Measurements from ENCODE around the gene PARD3.

The PARD3 gene

GRCh38 chr10:34682580-34682979 lies 132.5 kb downstream of the PARD3 start:
- ChIA-PET POLR2A (no interaction called here), CTCF (no interaction called here)
- TF ChIP-seq, protein P1, sequence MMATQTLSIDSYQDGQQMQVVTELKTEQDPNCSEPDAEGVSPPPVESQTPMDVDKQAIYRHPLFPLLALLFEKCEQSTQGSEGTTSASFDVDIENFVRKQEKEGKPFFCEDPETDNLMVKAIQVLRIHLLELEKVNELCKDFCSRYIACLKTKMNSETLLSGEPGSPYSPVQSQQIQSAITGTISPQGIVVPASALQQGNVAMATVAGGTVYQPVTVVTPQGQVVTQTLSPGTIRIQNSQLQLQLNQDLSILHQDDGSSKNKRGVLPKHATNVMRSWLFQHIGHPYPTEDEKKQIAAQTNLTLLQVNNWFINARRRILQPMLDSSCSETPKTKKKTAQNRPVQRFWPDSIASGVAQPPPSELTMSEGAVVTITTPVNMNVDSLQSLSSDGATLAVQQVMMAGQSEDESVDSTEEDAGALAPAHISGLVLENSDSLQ (IDR thresholded peaks at IDR 0.05), result no peak
- no peak for TF ChIP-seq BHLHE40 (IDR thresholded peaks at IDR 0.05; ENCODE audit: borderline replicate concordance)
- TF ChIP-seq CTBP1 (IDR thresholded peaks at IDR 0.05; ENCODE audit: borderline replicate concordance), result no peak
- no peak for TF ChIP-seq SUZ12 (IDR thresholded peaks at IDR 0.05)
- no peak for TF ChIP-seq HDGF (IDR thresholded peaks at IDR 0.05; ENCODE audit: borderline replicate concordance)
- no peak for TF ChIP-seq NFRKB (IDR thresholded peaks at IDR 0.05)
- no peak for TF ChIP-seq FOXK2 (IDR thresholded peaks at IDR 0.05)
- TF ChIP-seq LEF1 (IDR thresholded peaks at IDR 0.05; ENCODE audit: borderline replicate concordance), result no peak
- no peak for TF ChIP-seq SP1 (IDR thresholded peaks at IDR 0.05)
- DNase-seq (ENCODE audit: extremely low spot score), result no peak

GRCh38 chr10:34681933-34682332 lies 133.2 kb downstream of the PARD3 start:
- CTCF ChIA-PET, result no interaction called here
- POLR2A ChIA-PET, result no interaction called here
- no peak for DNase-seq (ENCODE audit: extremely low spot score)
- TF ChIP-seq FOXM1 (IDR thresholded peaks at IDR 0.05; ENCODE audit: borderline replicate concordance) (no peak), HDGF (IDR thresholded peaks at IDR 0.05; ENCODE audit: borderline replicate concordance) (no peak), TARDBP (IDR thresholded peaks at IDR 0.05) (no peak), FOXA1 (IDR thresholded peaks at IDR 0.05) (no peak), L3MBTL2 (conservative IDR thresholded peaks at IDR 0.05) (no peak), LEF1 (IDR thresholded peaks at IDR 0.05; ENCODE audit: borderline replicate concordance) (no peak), BHLHE40 (IDR thresholded peaks at IDR 0.05; ENCODE audit: borderline replicate concordance) (no peak), SUZ12 (IDR thresholded peaks at IDR 0.05) (no peak), SP1 (IDR thresholded peaks at IDR 0.05) (no peak), ELF4 (IDR thresholded peaks at IDR 0.05) (no peak), ZNF384 (IDR thresholded peaks at IDR 0.05) (no peak), CTBP1 (IDR thresholded peaks at IDR 0.05; ENCODE audit: borderline replicate concordance) (no peak), ARNT (IDR thresholded peaks at IDR 0.05) (no peak), FOXK2 (IDR thresholded peaks at IDR 0.05) (no peak), NFRKB (IDR thresholded peaks at IDR 0.05) (no peak)
- TF ChIP-seq, protein P1 (IDR thresholded peaks at IDR 0.05), result no peak

GRCh38 chr10:34679177-34679576 lies 135.9 kb downstream of the PARD3 start:
- no peak for TF ChIP-seq FOXM1 (IDR thresholded peaks at IDR 0.05; ENCODE audit: borderline replicate concordance)
- TF ChIP-seq LEF1 (IDR thresholded peaks at IDR 0.05; ENCODE audit: borderline replicate concordance), result no peak
- TF ChIP-seq ARNT (IDR thresholded peaks at IDR 0.05), result no peak
- no peak for TF ChIP-seq CTBP1 (IDR thresholded peaks at IDR 0.05; ENCODE audit: borderline replicate concordance)
- no peak for TF ChIP-seq L3MBTL2 (conservative IDR thresholded peaks at IDR 0.05)
- TF ChIP-seq SUZ12 (IDR thresholded peaks at IDR 0.05), result no peak
- TF ChIP-seq FOXK2 (IDR thresholded peaks at IDR 0.05), result no peak
- TF ChIP-seq SP1 (IDR thresholded peaks at IDR 0.05), result no peak
- no peak for TF ChIP-seq BHLHE40 (IDR thresholded peaks at IDR 0.05; ENCODE audit: borderline replicate concordance)
- TF ChIP-seq TARDBP (IDR thresholded peaks at IDR 0.05), result no peak
- TF ChIP-seq HDGF (IDR thresholded peaks at IDR 0.05; ENCODE audit: borderline replicate concordance), result no peak
- TF ChIP-seq NFRKB (IDR thresholded peaks at IDR 0.05), result no peak
- no peak for TF ChIP-seq ELF4 (IDR thresholded peaks at IDR 0.05)
- no peak for TF ChIP-seq ZNF384 (IDR thresholded peaks at IDR 0.05)
- no peak for TF ChIP-seq FOXA1 (IDR thresholded peaks at IDR 0.05)
- TF ChIP-seq, protein P1 (IDR thresholded peaks at IDR 0.05), result no peak

GRCh38 chr10:34677591-34677990 lies 137.5 kb downstream of the PARD3 start:
- DNase-seq (ENCODE audit: extremely low spot score), result no peak
- ChIA-PET CTCF (interaction anchor here (0.7 to 1.3 kb wide), 2 partner anchors 41 to 518 kb away, joined by 3 read pairs; no protein-coding TSS in a partner anchor), POLR2A (no interaction called here)
- no peak for TF ChIP-seq BHLHE40 (IDR thresholded peaks at IDR 0.05; ENCODE audit: borderline replicate concordance)
- no peak for TF ChIP-seq FOXM1 (IDR thresholded peaks at IDR 0.05; ENCODE audit: borderline replicate concordance)
- TF ChIP-seq LEF1 (IDR thresholded peaks at IDR 0.05; ENCODE audit: borderline replicate concordance), result no peak
- TF ChIP-seq ELF4 (IDR thresholded peaks at IDR 0.05), result no peak
- TF ChIP-seq TARDBP (IDR thresholded peaks at IDR 0.05), result no peak
- no peak for TF ChIP-seq CTBP1 (IDR thresholded peaks at IDR 0.05; ENCODE audit: borderline replicate concordance)
- TF ChIP-seq, protein P1 (IDR thresholded peaks at IDR 0.05), result no peak
- no peak for TF ChIP-seq ZNF384 (IDR thresholded peaks at IDR 0.05)
- TF ChIP-seq L3MBTL2 (conservative IDR thresholded peaks at IDR 0.05), result no peak
- no peak for TF ChIP-seq FOXA1 (IDR thresholded peaks at IDR 0.05)
- no peak for TF ChIP-seq SP1 (IDR thresholded peaks at IDR 0.05)
- no peak for TF ChIP-seq FOXK2 (IDR thresholded peaks at IDR 0.05)

More at GRCh38 chr10:34679177-34679576, 135.9 kb downstream of the PARD3 start:
- CTCF ChIA-PET, result no interaction called here
- no peak for DNase-seq (ENCODE audit: extremely low spot score)
- POLR2A ChIA-PET, result no interaction called here

DNA sequence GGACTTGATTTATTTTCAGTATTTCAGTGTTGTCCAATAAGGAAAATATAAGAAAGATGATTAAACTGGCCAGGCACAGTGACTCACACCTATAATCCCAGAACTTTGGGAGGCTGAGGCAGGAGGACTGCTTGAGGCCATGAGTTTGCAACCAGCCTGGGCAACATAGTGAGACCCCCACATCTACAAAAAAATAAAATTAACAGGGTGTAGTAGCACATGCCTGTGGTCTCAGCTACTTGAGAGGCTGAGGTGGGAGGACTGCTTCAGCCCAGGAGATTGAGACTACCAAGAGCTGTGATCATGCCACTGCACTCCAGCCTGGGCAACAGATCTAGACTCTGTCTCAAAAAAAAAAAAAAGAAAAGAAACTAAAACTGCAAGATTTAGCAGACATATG lies 138.0 kb downstream of the PARD3 start:
- DNase-seq (ENCODE audit: extremely low spot score), result no peak
- TF ChIP-seq L3MBTL2 (conservative IDR thresholded peaks at IDR 0.05) (no peak), SUZ12 (IDR thresholded peaks at IDR 0.05) (no peak), SP1 (IDR thresholded peaks at IDR 0.05) (no peak), TARDBP (IDR thresholded peaks at IDR 0.05) (no peak), ARNT (IDR thresholded peaks at IDR 0.05) (no peak), HDGF (IDR thresholded peaks at IDR 0.05; ENCODE audit: borderline replicate concordance) (no peak), FOXK2 (IDR thresholded peaks at IDR 0.05) (no peak), FOXM1 (IDR thresholded peaks at IDR 0.05; ENCODE audit: borderline replicate concordance) (no peak), ELF4 (IDR thresholded peaks at IDR 0.05) (no peak), FOXA1 (IDR thresholded peaks at IDR 0.05) (no peak), LEF1 (IDR thresholded peaks at IDR 0.05; ENCODE audit: borderline replicate concordance) (no peak)
- TF ChIP-seq, protein P1 (IDR thresholded peaks at IDR 0.05), result no peak
- CTCF ChIA-PET, result interaction anchor here (0.6 to 1.3 kb wide), 2 partner anchors 80 to 518 kb away, joined by 3 to 4 read pairs; no protein-coding TSS in a partner anchor
- POLR2A ChIA-PET, result no interaction called here
